Calu3 (cell line): ENCODE results near the gene AMDHD2. TPM values are rescaled to one million over a fixed set of nuclear protein-coding genes. Genes with fewer than 3 reads are reported as not detected.
"Not testable (repeated sequence)": the region's sequence is repeated elsewhere in the genome, so short reads cannot be mapped to it uniquely, and the experiment has no call there.

Experiments used
- BruUV-seq: library from RNA; stranded (reverse); fragments of 400-500 nt; replicated peaks from 2 replicates; lab custom pipeline; 2021; lab: Mats Ljungman, UMichigan
- CTCF ChIA-PET: fragments of 300-600 bp; sonication (Branson Sonifier 250); formaldehyde crosslinking; loops from one replicate; lab custom pipeline; 2022; ENCODE audit warnings: antibody characterized with exemption; lab: Charles Lee
- DNase-seq: peaks from one replicate; pipeline ENCODE4 v3.0.0; 2022
- H3K27ac Mint-ChIP-seq: one replicate; pipeline ENCODE4 v1.8.0; 2022; ENCODE audit warnings: mixed read lengths; ENCODE audit not compliant: unreplicated experiment
- H3K27me3 Mint-ChIP-seq: one replicate; pipeline ENCODE4 v1.8.0; 2022; ENCODE audit warnings: mixed read lengths; ENCODE audit not compliant: unreplicated experiment
- H3K36me3 Mint-ChIP-seq: one replicate; pipeline ENCODE4 v1.8.0; 2022; ENCODE audit warnings: mild to moderate bottlenecking, moderate library complexity, mixed read lengths; ENCODE audit not compliant: insufficient read depth, unreplicated experiment
- H3K4me1 Mint-ChIP-seq: one replicate; pipeline ENCODE4 v1.8.0; 2022; ENCODE audit warnings: mild to moderate bottlenecking, low read depth, mixed read lengths; ENCODE audit not compliant: unreplicated experiment
- H3K4me3 Mint-ChIP-seq: one replicate; pipeline ENCODE4 v1.8.0; 2022; ENCODE audit warnings: mild to moderate bottlenecking, low read depth, moderate library complexity, mixed read lengths; ENCODE audit not compliant: unreplicated experiment
- H3K9me3 Mint-ChIP-seq: one replicate; pipeline ENCODE4 v1.8.0; 2022; ENCODE audit warnings: low read depth, mixed read lengths; ENCODE audit not compliant: unreplicated experiment
- intact Hi-C: fragments of 100-400 bp; cut with micrococcal nuclease; formaldehyde crosslinking; loops from one replicate; pipeline ENCODE4 v1.10.0; 2022; ENCODE audit not compliant: unreplicated experiment
- total RNA-seq: library from RNA; stranded (reverse); gene quantifications from 2 replicates; pipeline ENCODE4 v1.2.3, GENCODE V29; 2022
- TF ChIP-seq, protein P1 (sequence below): fragments of 200-600 bp; IDR thresholded peaks from one replicate; pipeline ENCODE4 v1.8.0; 2022; ENCODE audit warnings: antibody characterized with exemption; ENCODE audit not compliant: unreplicated experiment

Gene AMDHD2
- total RNA-seq, 1 experiment from 2014 or later = 60.2 TPM

DNA sequence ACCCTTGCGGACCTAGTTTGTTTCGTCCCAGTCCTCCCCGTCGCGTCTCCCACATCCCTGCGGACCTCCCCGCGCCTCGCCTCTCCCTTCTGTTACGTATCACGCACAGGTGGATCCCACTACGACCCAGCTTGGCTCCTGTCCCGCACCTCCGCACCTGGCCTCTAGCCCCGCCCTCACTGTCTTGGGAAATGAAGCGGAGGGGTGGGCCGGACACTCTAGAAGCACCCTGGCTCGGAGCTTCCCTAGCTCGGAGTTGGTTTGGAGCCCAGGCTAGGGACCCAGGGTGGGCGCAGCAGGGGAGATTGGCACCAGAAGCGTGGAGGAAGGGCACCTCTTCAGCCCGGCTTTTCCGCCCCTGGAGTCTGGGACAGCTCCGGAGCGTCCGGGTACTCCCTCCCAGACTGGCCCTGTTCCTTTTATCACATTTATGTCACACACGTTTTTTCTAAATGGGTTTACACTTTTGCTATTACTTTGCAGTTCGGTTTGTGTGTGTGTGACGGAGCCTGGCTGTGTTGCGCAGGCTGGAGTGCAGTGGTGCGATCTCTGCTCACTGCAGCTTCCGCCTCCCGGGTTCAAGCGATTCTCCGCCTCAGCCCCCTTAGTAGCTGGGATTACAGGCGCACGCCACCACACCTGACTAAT is 12.4 kb downstream of the AMDHD2 start:
- Mint-ChIP-seq H3K36me3 (peaks cover 62% of the 10 kb centered on the region), H3K27me3 (no peaks in the 10 kb centered on the region), H3K4me1 (peaks cover 9% of the 10 kb centered on the region), H3K4me3 (peak overlapping the region; percentile 89), H3K9me3 (no peaks in the 10 kb centered on the region), H3K27ac (peak overlapping the region; percentile 98)
- BruUV-seq = no TSS peak
- DNase-seq = peak; percentile 83
- CTCF ChIA-PET = interaction anchor here (0.5 to 1.6 kb wide), 2 partner anchors 12 to 273 kb away, joined by 4 to 8 read pairs; no protein-coding TSS in a partner anchor
- TF ChIP-seq, protein P1, sequence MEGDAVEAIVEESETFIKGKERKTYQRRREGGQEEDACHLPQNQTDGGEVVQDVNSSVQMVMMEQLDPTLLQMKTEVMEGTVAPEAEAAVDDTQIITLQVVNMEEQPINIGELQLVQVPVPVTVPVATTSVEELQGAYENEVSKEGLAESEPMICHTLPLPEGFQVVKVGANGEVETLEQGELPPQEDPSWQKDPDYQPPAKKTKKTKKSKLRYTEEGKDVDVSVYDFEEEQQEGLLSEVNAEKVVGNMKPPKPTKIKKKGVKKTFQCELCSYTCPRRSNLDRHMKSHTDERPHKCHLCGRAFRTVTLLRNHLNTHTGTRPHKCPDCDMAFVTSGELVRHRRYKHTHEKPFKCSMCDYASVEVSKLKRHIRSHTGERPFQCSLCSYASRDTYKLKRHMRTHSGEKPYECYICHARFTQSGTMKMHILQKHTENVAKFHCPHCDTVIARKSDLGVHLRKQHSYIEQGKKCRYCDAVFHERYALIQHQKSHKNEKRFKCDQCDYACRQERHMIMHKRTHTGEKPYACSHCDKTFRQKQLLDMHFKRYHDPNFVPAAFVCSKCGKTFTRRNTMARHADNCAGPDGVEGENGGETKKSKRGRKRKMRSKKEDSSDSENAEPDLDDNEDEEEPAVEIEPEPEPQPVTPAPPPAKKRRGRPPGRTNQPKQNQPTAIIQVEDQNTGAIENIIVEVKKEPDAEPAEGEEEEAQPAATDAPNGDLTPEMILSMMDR = no peak
- intact Hi-C loops = no loop called here

DNA sequence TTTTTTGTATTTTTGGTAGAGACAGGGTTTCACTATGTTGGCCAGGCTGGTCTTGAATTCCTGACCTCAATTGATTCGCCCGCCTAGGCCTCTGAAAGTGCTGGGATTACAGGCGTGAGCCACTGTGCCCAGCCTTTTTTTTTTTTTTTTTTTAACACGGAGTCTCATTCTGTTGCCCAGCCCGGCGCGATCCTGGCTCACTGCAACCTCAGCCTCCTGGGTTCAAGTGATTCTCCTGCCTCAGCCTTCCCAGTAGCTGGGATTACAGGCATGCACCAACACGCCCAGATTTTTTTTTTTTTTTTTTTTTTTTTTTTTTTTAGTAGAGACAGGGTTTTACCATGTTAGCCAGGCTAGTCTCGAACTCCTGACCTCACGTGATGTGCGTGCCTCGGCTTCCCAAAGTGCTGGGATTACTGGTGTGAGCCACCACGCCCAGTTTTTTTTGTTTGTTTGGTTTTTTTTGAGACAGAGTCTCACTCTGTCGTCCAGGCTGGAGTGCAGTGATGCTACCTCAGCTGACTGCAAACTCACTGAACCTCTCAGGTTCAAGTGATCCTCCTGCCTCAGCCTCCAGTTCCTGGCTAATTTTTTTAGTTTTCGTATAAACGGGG is 13.1 kb downstream of the AMDHD2 start:
- Mint-ChIP-seq H3K36me3 (peaks cover 62% of the 10 kb centered on the region), H3K4me3 (peak overlapping the region; percentile 89), H3K27ac (peak overlapping the region; percentile 98)
- CTCF ChIA-PET, H3K4me1 Mint-ChIP-seq, H3K27me3 Mint-ChIP-seq, DNase-seq, BruUV-seq, intact Hi-C loops, H3K9me3 Mint-ChIP-seq: not testable (repeated sequence)

DNA sequence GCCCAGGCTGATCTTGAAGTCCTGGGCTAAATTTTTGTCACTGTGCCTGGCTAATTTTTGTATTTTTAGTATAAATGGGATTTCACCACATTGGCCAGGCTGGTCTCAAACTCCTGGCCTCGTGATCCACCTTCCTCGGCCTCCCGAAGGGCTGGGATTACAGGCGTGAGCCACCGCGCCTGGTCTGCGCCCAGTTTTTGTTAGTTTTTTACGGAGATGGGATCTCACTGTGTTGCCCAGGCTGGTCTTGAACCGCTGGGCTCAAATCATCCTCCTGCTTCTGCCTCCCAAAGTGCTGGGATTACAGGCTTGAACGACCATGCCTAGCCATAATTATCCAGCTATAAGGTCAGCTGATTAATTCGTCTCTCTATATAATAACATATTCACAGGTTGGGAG is 13.7 kb downstream of the AMDHD2 start:
- Mint-ChIP-seq H3K4me3 (no peak overlapping the region), H3K36me3 (peaks cover 64% of the 10 kb centered on the region), H3K27me3 (no peaks in the 10 kb centered on the region), H3K27ac (no peak overlapping the region), H3K9me3 (no peaks in the 10 kb centered on the region), H3K4me1 (peaks cover 15% of the 10 kb centered on the region)
- no TSS peak for BruUV-seq
- intact Hi-C loops = no loop called here
- CTCF ChIA-PET = no interaction called here
- no peak for DNase-seq
- TF ChIP-seq, protein P1 = no peak

DNA sequence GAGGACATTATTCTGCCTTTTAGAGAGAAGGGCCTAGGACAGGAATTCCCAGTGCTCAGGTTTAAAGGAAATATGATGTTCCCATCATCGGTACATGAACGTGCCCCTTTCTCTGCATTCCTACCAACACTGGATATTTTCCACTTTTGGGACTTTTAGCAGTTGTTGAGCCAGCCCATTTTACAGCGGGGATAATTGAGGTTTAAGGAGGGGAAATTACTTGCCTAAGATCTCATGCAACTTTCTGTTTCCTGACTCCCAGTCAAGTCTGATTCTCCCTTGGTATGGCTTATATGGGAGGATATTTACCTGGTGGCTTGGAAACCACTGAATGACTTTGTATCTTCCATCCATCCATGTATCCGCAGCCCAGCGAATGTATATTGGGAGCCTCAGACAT is 14.2 kb downstream of the AMDHD2 start:
- H3K4me3 Mint-ChIP-seq, H3K9me3 Mint-ChIP-seq, BruUV-seq, H3K27me3 Mint-ChIP-seq, intact Hi-C loops, CTCF ChIA-PET, H3K27ac Mint-ChIP-seq, DNase-seq: not testable (repeated sequence)
- Mint-ChIP-seq H3K36me3 (peaks cover 66% of the 10 kb centered on the region), H3K4me1 (peaks cover 20% of the 10 kb centered on the region)

DNA sequence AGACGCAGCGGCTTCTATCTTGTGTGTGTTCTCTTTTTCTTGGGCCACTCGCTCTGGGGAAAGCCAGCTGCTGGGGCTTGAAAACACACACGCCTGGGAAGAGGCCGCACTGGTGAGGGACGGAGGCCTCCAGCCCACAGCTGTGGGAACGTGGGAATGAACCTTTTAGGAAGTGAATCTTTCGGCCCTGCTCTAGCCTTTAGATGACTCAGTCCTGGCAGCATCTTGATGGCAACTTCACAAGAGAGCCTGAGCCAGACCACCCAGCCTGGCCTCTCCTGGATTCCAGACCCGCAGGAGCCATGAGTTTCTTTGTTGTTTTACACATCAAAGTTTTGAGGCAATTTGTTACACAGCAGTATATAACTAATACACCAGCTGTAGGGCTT is 15.4 kb downstream of the AMDHD2 start:
- DNase-seq = no peak
- Mint-ChIP-seq H3K9me3 (no peaks in the 10 kb centered on the region), H3K4me3 (no peak overlapping the region), H3K36me3 (peaks cover 55% of the 10 kb centered on the region), H3K4me1 (peaks cover 27% of the 10 kb centered on the region), H3K27ac (no peak overlapping the region), H3K27me3 (no peaks in the 10 kb centered on the region)
- TF ChIP-seq, protein P1 = no peak
- intact Hi-C loops = no loop called here
- CTCF ChIA-PET = no interaction called here
- no TSS peak for BruUV-seq
